ENCODE results near the gene GABRA6.
"Not testable (repeated sequence)": the region's sequence is repeated elsewhere in the genome, so short reads cannot be mapped to it uniquely, and the experiment has no call there.

Gene GABRA6

DNA sequence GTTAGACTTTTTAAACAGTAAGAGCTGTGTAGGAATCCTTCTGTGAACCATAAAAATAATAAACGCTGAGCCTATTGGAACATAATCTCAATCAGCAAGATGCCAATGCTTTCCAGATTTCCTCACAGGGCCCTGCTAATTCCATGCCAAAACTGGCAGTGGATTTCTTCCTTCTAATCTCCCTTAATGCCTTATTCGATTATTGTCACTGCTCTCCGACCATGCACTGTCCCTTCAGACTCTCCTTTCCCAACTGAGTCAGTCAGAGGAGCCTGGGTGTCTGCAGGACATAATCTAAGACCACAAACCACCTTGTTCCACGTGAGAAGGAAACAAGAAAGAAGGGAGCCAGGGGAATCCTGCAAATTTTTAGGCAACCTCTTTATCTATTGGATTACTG, at the start of gene GABRA6:
TSS of gene GABRA6 (plus strand) at position 261 of the 400 bp plus-strand sequence. CDS start 269 bp downstream, outside the sequence.
- DNase-seq (ENCODE audit: low read depth): no peak

GRCh38 chr5:161637591-161637990, 47.9 kb upstream of the GABRA6 start:
- DNase-seq (ENCODE audit: low read depth): no peak

DNA sequence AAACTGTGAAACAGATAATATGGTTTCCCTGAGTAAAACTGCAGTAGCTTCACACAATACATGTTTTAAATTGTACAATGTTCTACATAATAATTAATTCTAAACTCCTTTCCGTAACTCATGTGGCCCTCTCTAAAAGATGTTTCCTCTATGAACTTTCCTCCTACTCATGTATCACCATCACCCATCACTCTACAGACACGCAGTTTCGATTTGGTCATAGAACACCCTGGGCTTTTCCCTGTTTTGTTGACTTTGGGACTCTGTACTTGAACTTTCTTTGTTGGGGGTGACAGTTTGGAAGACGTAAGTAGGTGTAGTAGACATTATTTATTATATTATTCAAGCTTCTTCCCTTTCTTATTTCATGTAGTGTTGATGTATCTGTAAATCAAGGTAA, 44.1 kb upstream of the GABRA6 start:
- no peak for DNase-seq (ENCODE audit: low read depth)

GRCh38 chr5:161645264-161645663, 40.3 kb upstream of the GABRA6 start:
- no peak for DNase-seq (ENCODE audit: low read depth)

- not testable (repeated sequence) for DNase-seq (ENCODE audit: low read depth)
These were observed 33.6 kb upstream of the GABRA6 start for GRCh38 chr5:161651926-161652325.

GRCh38 chr5:161660806-161661205, 24.7 kb upstream of the GABRA6 start:
- no peak for DNase-seq (ENCODE audit: low read depth)

- no peak for DNase-seq (ENCODE audit: low read depth)
These were observed 22.1 kb upstream of the GABRA6 start for GRCh38 chr5:161663431-161663830.

DNA sequence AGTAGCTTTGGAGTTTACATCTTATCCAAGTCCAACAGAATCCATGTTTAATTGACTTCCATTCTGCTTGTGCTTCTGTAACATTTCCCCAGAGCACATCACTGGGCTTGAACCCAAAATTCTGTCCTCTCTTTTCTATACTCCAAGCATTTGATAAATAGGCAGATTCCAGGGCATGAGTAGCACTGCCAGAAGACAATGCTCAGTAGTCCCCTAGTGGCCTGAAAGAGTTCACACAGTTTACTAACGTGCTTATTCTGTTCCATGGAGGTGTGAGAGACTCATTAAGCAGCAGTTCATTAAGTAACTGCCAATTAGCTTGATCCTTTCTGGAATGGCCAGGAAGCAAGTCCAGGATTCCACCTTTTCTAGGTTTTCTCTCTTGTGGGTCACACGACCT, 9.4 kb upstream of the GABRA6 start:
- no peak for DNase-seq (ENCODE audit: low read depth)

GRCh38 chr5:161686149-161686548, 628 bp downstream of the GABRA6 start:
- DNase-seq (ENCODE audit: low read depth): no peak

DNA sequence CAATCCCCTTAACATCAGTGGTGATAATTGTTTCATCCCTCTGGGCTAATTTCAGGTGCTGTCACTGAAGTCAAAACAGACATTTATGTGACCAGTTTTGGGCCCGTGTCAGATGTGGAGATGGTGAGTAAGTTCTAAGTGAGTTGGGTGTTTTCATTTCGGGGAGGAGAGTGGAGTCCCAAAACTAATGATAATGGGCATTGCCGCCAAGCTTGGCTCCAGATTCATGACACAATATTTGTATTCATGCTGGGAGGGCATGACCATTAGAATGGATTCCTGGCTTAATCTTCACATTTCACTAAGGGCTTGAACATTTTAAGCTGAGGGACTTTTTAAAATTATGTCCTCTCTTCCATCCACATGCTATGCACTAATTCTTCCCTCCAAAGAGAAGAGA, 1.4 kb downstream of the GABRA6 start:
- DNase-seq (ENCODE audit: low read depth): no peak

DNA sequence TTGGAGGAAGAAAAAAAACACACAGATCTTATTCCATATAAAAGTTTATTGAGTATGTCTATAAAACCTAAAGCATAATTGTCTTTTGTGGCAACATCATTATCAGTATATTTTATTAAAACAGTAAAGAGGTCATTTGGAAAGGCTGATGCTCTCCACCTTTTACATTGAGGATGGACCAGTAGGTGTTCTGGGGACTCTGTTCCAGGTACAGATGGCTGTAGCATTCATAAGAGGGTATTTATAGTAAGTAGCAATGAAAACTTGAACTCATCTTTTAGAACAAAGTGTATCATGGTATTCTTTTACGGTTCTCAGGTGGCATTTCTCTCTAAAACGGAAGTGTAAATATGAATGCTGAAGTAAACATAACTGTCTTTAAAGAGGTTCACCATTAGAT, 1.8 kb downstream of the GABRA6 start:
- no peak for DNase-seq (ENCODE audit: low read depth)

DNA sequence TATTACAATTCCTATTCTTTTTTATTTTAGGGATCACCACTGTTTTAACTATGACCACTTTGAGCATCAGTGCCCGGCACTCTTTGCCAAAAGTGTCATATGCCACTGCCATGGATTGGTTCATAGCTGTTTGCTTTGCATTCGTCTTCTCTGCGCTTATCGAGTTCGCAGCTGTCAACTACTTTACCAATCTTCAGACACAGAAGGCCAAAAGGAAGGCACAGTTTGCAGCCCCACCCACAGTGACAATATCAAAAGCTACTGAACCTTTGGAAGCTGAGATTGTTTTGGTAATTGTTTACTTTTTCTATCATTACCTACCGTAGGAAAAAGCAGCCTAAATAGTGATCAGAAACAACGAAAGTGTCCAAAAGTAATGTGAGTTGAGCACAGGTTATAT, 6.4 kb downstream of the GABRA6 start:
- no peak for DNase-seq (ENCODE audit: low read depth)

GRCh38 chr5:161697001-161697400, 11.5 kb downstream of the GABRA6 start:
- no peak for DNase-seq (ENCODE audit: low read depth)

- DNase-seq (ENCODE audit: low read depth): no peak
These were observed 14.5 kb downstream of the GABRA6 start for GRCh38 chr5:161700065-161700464.

GRCh38 chr5:161703528-161703927, 18.0 kb downstream of the GABRA6 start:
- no peak for DNase-seq (ENCODE audit: low read depth)

GRCh38 chr5:161707382-161707781, 21.9 kb downstream of the GABRA6 start:
- DNase-seq (ENCODE audit: low read depth): no peak

DNA sequence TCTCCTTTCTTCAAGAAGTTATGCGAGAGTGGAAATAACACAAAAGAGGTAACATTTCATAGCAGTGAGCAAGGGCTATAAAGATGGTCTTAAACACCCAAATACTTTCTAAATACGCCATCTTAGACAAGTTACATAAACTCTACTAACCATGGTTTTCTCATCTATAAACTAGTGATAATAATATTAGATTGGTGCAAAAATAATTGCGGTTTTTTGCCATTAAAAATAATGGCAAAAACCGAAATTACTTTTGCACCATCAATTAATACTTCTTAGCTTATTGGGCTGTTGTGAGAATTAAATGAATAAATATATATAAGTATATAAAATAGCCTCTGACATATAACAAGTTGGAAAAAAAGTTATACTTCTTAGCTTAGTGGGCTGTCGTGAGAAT, 23.7 kb downstream of the GABRA6 start:
- no peak for DNase-seq (ENCODE audit: low read depth)

DNA sequence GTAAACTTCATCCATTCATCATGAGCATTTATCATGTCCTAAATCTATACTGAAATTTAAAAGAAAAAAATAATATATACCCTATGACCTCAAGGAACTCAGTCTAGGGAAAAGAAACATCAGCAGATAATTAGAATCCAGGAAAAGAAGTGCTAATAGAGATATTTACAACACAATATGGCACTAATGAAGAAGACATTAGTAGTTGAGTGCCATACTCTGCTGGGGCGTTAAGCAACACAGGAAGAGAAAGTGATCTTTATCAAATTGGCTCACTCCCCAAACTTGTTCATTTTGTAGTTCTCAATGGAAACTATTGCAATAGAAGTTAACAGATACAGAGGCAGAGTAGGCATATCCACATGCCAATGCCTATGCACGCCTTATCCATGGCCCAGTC, 27.5 kb downstream of the GABRA6 start:
- no peak for DNase-seq (ENCODE audit: low read depth)

DNA sequence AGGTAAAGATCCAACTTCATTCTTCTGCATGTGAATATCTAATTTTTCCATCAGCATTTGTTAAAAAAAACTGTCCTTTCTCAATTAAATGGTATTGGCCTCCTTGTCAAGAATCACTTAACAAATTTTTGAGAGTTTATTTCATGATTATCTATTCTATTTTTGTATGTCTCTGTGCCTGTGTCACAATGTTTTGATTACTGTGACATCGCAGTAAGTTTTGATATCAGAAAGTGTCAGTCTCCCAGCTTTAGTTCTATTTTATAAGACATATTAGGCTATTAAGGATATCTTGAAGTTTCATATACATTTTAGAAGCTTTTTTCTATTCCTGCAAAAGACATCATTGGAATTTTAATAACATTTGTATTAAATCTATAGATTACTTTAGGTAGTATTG, 33.6 kb downstream of the GABRA6 start:
- no peak for DNase-seq (ENCODE audit: low read depth)

GRCh38 chr5:161720460-161720859, 34.9 kb downstream of the GABRA6 start:
- no peak for DNase-seq (ENCODE audit: low read depth)

GRCh38 chr5:161734741-161735140, 49.2 kb downstream of the GABRA6 start:
- no peak for DNase-seq (ENCODE audit: low read depth)

DNA sequence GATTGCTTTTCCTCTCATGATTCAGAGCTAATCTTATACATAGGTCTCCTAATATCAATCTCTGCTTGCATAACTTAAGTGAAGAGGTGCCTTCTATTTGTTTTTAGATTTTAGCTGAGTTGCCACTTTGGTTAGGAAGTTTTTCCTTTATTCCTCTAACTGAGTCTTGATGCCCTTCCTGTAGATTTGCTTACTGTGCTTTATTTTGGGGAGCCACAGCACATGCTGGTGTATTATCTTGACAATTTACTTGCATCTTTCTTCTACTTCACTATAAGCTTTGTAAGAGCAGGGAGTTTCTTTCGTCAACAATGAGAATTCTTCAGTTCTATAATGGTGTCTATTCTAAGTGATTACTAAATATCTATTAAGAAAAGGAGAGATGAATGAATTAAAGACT, 54.9 kb downstream of the GABRA6 start:
- DNase-seq (ENCODE audit: low read depth): no peak

DNA sequence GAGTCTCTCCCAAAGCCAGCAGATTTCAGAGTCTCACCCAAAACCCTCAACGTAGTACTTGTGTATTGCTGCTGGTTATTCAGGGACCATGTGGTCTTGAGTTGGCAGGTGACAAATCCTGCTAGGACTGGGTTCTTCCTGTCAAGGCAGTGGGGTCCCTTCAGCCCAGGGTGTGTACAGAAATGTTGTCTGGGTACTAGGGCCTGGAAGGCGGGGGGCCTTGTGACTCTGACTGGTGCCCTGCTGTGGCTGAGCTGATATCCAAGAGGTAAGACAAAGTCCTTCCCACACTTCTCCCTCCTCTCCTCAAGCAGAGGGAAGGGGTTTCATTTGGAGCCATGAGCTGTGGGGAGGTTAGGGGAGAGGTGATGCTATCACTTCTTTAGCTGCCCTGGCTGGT, 58.8 kb downstream of the GABRA6 start:
- DNase-seq (ENCODE audit: low read depth): no peak

- DNase-seq (ENCODE audit: low read depth): no peak
These were observed 59.9 kb downstream of the GABRA6 start for GRCh38 chr5:161745392-161745791.

- no peak for DNase-seq (ENCODE audit: low read depth)
These were observed 65.7 kb downstream of the GABRA6 start for GRCh38 chr5:161751265-161751664.

All from stimulated activated CD8-positive, alpha-beta memory T cell treated with anti-CD3 and anti-CD28 coated beads, Interleukin-4, amount 100 ng/mL, for 24 hours (primary cell).